ENCODE measurements around the gene MEIKIN. TPM values are rescaled to one million over a fixed set of nuclear protein-coding genes. Genes with fewer than 3 reads are reported as not detected.

Gene MEIKIN
- polyA plus RNA-seq, 1 donor (not counting 4 experiments of a cell fraction or from before 2014, with no cell fraction given), result not detected

DNA sequence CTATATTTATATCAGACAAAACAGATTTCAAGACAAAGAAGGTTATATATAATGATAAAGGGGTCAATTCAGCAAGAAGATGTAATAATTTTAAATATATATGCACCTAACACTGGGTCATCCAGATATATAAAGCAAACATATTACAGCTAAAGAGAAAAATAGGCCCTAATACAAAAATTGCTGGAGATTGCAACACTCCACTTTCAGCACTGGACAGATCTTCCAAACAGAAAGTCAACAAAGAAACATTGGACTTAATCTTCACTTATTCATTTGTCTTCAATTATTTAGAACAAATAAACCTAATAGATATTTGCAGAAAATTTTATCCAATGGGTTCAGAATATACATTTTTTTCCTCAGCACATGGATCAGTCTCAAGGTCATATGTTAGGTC is 45.8 kb downstream of the MEIKIN start:
- TF ChIP-seq EZH2 (IDR thresholded peaks at IDR 0.05; ENCODE audit: low read length), result no peak
- TF ChIP-seq, protein P1, sequence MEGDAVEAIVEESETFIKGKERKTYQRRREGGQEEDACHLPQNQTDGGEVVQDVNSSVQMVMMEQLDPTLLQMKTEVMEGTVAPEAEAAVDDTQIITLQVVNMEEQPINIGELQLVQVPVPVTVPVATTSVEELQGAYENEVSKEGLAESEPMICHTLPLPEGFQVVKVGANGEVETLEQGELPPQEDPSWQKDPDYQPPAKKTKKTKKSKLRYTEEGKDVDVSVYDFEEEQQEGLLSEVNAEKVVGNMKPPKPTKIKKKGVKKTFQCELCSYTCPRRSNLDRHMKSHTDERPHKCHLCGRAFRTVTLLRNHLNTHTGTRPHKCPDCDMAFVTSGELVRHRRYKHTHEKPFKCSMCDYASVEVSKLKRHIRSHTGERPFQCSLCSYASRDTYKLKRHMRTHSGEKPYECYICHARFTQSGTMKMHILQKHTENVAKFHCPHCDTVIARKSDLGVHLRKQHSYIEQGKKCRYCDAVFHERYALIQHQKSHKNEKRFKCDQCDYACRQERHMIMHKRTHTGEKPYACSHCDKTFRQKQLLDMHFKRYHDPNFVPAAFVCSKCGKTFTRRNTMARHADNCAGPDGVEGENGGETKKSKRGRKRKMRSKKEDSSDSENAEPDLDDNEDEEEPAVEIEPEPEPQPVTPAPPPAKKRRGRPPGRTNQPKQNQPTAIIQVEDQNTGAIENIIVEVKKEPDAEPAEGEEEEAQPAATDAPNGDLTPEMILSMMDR (optimal IDR thresholded peaks at IDR 0.05 in 1 of 3, IDR thresholded peaks at IDR 0.05 in 1 of 3, conservative IDR thresholded peaks at IDR 0.05 in 1 of 3; ENCODE audit: extremely low read depth in 1 of 3, insufficient read depth in 2 of 3, low read length in 3 of 3), result no peak

DNA sequence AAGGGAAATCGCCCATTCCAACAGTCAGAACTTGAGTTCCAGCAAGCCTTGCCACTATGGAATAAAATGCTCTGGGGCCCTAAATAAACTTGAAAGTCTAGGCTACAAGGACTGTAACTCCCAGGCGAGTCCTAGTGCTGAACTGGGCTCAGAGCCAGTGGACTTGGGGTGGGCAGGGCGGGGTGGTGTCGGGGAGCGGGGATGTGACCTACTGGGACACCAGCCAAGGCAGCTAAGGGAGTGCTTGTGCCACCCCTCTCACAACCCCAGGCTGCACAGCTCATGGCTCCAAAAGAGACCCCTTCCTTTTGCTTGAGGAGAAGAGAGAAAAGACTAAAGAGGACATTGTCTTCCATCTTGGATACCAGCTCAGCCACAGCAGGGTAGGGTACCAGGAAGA is 61.5 kb downstream of the MEIKIN start:
- no peak overlapping the region for H3K4me2 ChIP-seq (ENCODE audit: control insufficient read depth, extremely low read depth, insufficient read depth, low read depth, low read length)
- H3K36me3 ChIP-seq (ENCODE audit: control insufficient read depth in 2 of 2, extremely low read depth in 1 of 2, insufficient read depth in 2 of 2, low read length in 2 of 2), result no peaks in the 10 kb centered on the region
- no peak for DNase-seq (ENCODE audit: low read depth, low spot score)
- H3K79me2 ChIP-seq (ENCODE audit: control insufficient read depth, insufficient read depth, low read length), result no peaks in the 10 kb centered on the region
- no peaks in the 10 kb centered on the region for H3K27me3 ChIP-seq (ENCODE audit: control insufficient read depth, extremely low read depth, insufficient read depth, low read length)
- TF ChIP-seq, protein P1 (optimal IDR thresholded peaks at IDR 0.05 in 1 of 3, IDR thresholded peaks at IDR 0.05 in 1 of 3, conservative IDR thresholded peaks at IDR 0.05 in 1 of 3; ENCODE audit: extremely low read depth in 1 of 3, insufficient read depth in 2 of 3, low read length in 3 of 3), result no peak
- no peak for TF ChIP-seq EZH2 (IDR thresholded peaks at IDR 0.05; ENCODE audit: low read length)
- H3K9ac ChIP-seq (ENCODE audit: control insufficient read depth, extremely low read depth, insufficient read depth, low read length), result no peak overlapping the region
- no peak overlapping the region for H3K4me3 ChIP-seq (ENCODE audit: control insufficient read depth in 2 of 3, extremely low read depth in 1 of 3, insufficient read depth in 2 of 3, low read depth in 1 of 3, low read length in 3 of 3)
- no peaks in the 10 kb centered on the region for H3K9me3 ChIP-seq (ENCODE audit: control insufficient read depth, low read depth, low read length)
- no peak for FAIRE-seq
- no peaks in the 10 kb centered on the region for H3K9me1 ChIP-seq (ENCODE audit: control insufficient read depth, extremely low read depth, insufficient read depth, low read length)
- H4K20me1 ChIP-seq (ENCODE audit: control insufficient read depth, extremely low read depth, insufficient read depth, low read length), result no peaks in the 10 kb centered on the region
- dilution Hi-C loops (cut with MboI; ENCODE audit: extremely low pct_ligation_motif_present, low sequenced_read_pairs), result no loop called here
- H2AFZ ChIP-seq (ENCODE audit: control insufficient read depth, low read length), result no peak overlapping the region
- H3K27ac ChIP-seq (ENCODE audit: control insufficient read depth, insufficient read depth, low read length), result no peak overlapping the region
- no peaks in the 10 kb centered on the region for H3K4me1 ChIP-seq (ENCODE audit: control insufficient read depth, extremely low read depth, insufficient read depth, low read length)

More for the DNA sequence above, 45.8 kb downstream of the MEIKIN start:
- Histone ChIP-seq H3K27me3 (ENCODE audit: control insufficient read depth, extremely low read depth, insufficient read depth, low read length) (no peaks in the 10 kb centered on the region), H2AFZ (ENCODE audit: control insufficient read depth, low read length) (no peak overlapping the region), H4K20me1 (ENCODE audit: control insufficient read depth, extremely low read depth, insufficient read depth, low read length) (no peaks in the 10 kb centered on the region), H3K4me3 (ENCODE audit: control insufficient read depth in 2 of 3, extremely low read depth in 1 of 3, insufficient read depth in 2 of 3, low read depth in 1 of 3, low read length in 3 of 3) (no peak overlapping the region), H3K4me1 (ENCODE audit: control insufficient read depth, extremely low read depth, insufficient read depth, low read length) (no peaks in the 10 kb centered on the region), H3K27ac (ENCODE audit: control insufficient read depth, insufficient read depth, low read length) (no peak overlapping the region), H3K9me3 (ENCODE audit: control insufficient read depth, low read depth, low read length) (no peaks in the 10 kb centered on the region), H3K9ac (ENCODE audit: control insufficient read depth, extremely low read depth, insufficient read depth, low read length) (no peak overlapping the region), H3K4me2 (ENCODE audit: control insufficient read depth, extremely low read depth, insufficient read depth, low read depth, low read length) (no peak overlapping the region), H3K36me3 (ENCODE audit: control insufficient read depth in 2 of 2, extremely low read depth in 1 of 2, insufficient read depth in 2 of 2, low read length in 2 of 2) (no peaks in the 10 kb centered on the region), H3K79me2 (ENCODE audit: control insufficient read depth, insufficient read depth, low read length) (no peaks in the 10 kb centered on the region), H3K9me1 (ENCODE audit: control insufficient read depth, extremely low read depth, insufficient read depth, low read length) (no peaks in the 10 kb centered on the region)
- dilution Hi-C loops (cut with MboI; ENCODE audit: extremely low pct_ligation_motif_present, low sequenced_read_pairs), result no loop called here
- DNase-seq (ENCODE audit: low read depth, low spot score), result no peak
- no peak for FAIRE-seq

All from keratinocyte (primary cell).